NK-92 (cell line): ENCODE results near the gene FNBP1L.
"Not testable (repeated sequence)": the region's sequence is repeated elsewhere in the genome, so short reads cannot be mapped to it uniquely, and the experiment has no call there.

Experiments used
- DNase-seq: peaks from one replicate; lab custom pipeline; 2025; ENCODE audit not compliant: unreplicated experiment; lab: John Stamatoyannopoulos, UW

Gene FNBP1L

DNA sequence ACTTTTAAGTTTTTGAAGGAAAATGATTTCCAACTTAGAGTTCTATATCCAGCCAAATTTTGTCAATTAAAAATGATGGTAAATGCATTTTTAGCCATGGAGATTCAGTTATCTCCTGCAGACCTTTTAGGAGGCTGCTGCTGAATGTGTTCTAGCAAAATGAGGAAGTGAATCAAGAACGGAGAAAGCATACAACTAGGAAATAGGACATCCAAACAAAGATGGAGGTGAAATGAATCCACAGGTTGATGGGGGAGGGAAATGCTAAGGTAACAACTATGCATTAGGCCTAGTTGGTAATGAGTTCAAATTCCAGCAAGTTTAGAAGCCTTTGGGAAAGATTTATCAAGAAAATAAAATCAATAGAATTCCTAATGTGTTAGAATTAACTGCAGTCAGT lies 80.5 kb downstream of the FNBP1L start:
- no peak for DNase-seq

DNA sequence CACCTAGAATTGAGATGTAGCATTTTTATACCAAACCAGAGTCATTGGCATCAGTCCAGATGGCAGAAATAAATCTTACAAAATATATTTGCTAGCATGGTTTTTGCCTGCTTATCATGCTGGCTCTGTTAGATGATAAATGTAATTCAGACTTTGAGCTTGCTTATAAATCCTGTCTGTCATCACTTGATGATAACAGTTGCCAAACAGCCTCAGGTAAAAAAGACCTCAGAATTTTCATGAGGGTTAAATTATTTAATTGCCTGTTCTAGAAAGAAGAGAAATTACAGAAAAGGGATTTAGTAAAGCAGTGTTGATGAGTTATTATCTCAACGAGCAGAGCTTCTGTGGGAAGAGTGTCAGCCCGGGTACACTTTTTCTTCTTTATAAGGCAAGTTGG lies 83.3 kb downstream of the FNBP1L start:
- DNase-seq, result no peak

DNA sequence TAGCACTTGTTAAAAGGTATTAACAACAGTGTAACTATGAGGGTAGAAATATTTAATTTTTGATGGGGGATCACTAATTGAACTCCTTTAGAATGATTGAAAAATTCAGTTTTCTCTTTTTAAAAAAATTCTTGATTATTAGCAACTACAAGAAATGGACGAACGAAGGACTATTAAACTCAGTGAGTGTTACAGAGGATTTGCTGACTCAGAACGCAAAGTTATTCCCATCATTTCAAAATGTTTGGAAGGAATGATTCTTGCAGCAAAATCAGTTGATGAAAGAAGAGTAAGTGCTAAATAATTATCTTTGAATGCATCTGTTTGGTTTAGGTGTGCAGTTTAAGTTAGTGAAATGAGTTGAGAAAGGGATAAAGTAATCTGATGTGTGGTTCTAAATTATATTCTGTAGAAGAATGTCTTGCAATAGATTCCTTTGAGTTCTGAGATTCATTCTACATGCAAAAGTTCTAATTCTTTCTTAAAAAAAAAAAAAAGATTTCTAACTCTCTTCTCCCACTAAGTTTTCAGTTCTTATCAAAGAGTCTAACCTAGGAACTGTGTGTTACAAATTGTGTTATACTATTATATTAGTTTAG lies 85.0 kb downstream of the FNBP1L start:
- DNase-seq, result no peak

DNA sequence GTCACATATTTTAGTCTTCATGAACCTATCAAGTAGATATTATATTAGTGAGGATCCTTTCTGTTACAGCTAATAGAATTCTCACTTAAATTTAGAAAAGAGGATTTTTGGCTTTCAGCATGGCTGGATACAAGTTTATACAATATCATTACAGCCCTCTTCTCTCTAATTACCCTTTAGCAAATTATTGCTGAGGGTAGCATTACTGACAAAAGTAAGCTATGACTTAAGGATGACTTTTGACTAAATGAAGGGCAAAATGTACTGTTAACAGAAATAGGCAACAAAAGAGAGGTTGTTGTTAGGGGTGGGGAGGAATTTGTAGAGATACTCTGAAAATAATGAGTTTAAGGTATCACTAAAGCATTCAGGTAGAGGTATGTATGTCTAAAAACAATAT lies 85.8 kb downstream of the FNBP1L start:
- DNase-seq, result no peak

DNA sequence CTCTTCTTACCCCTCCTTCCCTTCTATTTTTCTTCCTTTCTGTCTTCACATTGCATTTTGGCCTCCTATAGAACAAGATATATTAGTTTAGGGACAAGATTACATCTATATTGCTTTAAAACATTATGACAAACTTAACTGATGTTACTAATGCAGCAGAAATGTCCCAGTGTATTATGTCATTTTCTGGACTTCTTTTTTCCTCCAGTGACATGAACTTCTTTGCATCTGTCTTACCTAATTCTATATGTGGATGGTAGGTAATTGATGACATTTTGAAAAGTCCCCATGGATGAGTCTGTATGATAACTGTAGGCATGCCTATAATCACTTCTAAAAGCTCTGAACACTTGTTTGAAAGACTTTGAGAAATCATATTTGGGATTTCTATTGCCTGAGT lies 89.5 kb downstream of the FNBP1L start:
- DNase-seq, result no peak

DNA sequence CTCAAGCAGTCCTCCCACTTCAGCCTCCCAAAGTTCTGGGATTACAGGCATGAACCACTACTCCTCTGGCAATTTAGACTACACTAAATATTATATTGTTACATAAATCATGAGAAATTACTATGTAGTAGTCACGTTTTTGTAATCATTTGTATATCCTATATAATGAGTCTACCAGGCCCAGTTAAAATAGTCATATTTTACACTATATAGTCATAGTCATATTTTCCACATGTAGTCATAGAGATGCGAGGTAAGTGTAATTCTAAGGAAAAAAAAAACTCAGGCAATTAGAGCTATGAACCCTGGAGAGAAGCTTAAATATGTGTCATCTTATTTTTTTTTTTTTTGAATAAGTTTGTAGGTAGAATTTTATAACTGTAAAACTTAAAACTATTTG lies 90.0 kb downstream of the FNBP1L start:
- no peak for DNase-seq

DNA sequence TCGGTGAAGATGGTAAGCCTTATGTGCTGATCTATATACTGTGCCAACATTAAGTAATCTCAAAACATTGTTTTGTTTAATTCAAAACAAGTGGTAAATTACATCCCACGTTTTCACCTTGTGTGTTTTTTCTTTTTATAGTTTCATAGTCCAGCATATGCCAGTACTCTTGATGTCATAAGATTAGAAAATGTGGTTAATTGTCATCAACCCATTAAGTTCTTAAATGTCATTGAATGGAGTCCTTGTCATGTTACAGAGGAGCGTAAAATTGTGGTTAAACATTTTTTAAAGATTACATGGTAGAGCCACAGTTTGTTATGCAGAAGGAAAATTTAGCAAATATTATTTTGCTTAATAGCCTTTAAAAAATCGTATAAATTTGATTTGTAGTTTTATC lies 93.1 kb downstream of the FNBP1L start:
- DNase-seq, result no peak

DNA sequence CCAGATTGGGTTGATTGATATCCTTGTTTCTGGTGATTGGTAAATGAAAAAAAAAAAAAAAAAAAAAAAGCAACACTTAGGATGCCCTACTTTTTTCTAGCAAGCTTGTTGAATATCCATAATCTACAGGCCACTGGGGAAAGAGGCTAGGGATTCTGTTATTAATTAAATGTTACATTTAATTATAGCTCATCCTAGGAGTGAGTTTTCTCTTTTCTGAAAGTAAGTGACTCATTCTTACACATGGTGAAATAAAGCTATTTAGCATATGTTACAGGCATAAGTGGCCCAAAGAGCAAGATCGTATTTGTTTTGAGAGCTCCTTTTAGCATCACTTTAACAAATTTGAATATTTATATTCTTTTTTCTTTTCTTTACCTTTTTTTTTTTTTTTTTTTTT lies 94.5 kb downstream of the FNBP1L start:
- DNase-seq, result no peak

DNA sequence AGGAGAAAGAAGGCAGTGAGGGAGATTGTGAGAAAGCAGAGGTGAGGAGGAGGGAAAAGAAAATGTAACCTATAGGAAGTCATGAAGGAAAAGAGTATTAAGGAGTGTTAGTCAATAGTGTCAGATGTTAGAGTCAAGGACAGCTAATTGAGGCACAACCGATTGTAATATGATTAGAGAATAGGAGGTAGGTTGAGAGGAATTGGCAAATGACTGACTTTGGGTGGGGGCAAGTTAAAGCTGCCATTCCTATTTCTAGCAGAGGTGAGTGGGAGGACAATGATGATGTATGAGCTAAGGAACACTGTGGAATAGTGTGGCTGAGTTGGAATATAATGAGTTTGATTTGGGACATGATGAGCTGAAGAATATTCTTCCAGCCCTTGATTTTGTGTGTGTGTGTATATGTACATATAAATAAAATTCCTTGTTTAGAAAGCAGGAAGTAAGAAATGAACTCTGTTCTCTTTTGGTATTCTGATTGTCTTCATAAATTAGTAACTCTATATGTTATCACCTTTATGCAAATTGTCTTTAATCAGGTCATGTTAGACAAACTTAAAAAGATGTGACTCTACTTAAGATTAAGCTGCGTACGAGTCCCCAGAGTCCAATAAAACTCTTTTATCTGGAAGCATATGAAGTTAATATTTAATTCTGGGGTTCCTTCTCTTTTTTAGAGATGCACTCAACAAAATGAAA lies 98.4 kb downstream of the FNBP1L start:
- DNase-seq, result no peak

DNA sequence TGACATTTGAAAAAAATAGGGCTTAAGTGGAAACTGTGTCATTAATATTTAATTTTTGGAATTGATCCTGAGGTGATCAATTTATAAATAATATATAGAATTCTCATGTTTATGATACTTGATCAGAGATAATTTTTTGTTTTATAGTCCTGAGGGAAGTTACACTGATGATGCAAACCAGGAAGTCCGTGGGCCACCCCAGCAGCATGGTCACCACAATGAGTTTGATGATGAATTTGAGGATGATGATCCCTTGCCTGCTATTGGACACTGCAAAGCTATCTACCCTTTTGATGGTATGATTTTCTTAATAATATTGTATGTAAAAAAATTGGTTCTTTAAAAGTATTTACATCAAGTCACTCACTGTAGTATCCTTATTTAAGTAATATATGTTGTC lies 101.2 kb downstream of the FNBP1L start:
- no peak for DNase-seq

DNA sequence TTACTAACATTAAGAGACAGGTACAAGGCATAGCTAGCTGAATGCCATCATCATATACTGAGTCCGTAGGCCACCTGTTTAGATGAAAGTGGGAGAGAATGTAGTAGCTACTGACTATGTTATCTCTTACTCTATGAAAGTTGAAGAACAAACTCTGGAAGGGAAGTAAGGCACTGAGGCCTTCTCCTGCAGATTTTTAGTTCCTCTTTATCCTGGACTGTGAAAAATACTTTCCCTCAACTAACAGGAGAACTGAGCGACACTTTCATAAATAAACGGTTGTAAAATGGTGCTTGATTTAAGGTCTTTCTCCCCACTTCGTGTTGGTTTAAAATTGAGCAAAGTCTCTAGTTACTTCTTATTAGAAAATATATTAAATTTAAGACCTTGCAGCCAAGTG lies 101.9 kb downstream of the FNBP1L start:
- no peak for DNase-seq

DNA sequence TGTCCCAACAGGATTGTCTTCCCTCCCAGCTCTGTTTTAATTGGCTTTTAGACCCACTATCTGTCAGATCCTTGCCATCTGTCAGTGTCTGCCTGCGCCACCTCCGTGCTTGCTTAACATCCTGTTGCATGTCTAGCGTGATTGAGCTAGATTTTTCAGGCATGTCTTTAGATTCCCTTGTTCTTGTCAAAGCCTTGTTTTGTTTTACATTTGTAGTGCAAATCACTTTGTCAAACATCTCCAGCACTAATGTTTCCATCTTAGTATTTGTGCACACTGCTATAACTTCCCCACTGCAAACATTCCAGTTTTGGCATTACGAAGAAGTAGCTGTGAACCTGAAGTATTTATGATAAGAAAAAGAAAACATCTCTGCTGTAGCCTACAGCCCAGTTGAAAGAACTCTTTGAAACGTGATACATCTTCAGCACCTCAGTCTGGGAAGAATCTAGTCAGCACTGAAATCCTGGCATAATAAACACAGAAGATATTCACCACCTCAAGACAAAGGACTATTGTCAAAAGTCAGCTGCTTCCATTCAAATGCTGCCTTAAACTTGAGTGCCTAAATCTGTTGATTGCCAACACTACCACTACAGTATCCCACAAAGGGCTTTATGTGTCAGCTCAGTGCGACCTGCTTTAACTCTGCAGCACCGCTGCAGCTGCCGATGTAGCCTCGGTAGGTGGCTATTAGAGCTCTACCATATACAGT lies 105.0 kb downstream of the FNBP1L start:
- no peak for DNase-seq

DNA sequence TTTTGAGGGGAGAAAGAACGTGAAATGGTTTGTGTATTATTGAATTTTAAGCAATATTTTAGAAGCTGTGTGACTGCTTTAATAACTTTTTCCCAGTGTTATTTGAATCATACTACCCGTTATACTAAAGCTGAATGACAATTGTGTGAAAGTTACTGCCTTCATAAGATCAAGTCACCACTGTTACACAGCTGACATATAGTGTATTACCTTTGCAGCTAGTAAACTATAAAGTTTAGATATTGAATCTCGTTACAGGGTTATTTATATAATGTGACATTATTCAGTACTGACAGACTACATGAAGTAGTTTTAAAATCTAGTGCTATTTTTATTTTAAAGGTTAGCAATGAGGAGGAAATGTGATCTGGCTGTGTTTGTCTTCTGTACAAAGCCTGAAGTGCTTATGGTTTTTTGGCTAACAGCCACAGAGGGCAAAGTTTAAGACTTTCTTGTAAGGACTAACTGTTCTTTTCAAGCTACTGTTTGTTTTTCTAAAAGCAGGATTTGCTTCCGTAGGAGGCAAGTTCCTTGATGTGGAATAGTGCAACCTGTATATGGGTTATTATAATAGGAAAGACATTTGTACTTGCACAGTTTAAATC lies 106.1 kb downstream of the FNBP1L start:
- not testable (repeated sequence) for DNase-seq

DNA sequence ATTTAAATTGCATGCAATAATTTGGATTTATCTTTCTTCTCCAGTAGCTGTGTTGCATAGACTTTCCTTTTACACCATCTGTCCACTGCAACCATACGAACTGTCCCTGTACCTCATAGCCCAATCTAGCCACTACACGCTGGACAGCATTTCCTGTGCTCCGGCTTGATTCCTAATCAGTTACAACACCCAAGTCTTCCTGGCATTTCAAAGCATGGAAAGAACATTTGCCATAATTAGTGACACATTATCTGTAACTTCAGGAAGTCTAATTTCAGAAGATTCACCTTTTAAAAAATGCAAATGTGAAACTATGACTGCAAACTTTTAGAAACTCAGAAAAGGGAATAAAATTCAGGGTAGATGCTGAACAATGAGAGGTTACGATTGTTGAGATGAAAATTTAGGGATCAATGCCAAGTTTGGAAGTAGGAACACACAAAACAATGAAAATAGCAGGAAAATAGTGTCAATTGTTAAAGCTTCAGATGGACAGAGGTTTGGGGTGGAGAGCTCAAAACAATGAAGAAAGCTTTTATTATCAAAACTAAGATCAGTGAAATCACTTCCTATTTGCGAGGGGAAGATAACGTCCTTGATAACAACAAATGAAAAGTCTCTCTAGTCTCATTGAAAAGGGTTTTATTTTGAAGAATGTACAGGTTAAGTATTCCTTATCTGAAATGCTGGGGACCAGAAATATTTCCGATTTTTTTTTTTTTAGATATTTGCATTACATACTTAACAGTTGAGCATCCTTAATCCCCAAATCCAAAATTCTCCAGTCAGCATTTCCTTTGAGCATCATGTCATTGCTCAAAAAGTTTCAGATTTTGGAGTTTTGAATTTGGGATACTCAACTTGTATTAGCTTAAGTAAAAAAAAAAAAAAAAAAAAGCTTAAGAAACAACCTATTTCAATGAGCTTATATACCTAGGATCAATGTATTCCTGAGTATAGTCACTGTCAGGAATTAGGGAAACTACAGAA lies 107.3 kb downstream of the FNBP1L start:
- no peak for DNase-seq

DNA sequence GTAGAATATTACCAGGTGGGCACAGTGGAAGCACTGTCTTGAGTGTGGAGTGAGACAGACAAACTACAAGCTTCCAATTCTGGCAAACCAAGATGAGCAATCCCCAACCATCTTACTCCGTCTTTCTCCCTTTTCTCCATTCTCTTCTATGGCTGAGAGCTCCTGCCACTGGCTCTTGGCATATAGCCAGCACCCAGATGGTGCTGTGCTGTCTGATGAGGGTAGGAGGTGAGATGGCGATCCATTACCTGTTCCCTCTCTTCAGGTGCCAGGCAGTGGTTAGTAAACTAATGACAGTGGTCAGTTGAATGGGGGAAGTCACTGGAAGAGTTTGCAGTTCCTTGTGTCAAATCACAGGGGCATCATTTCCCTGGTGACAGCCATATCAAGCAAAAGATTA lies 108.4 kb downstream of the FNBP1L start:
- no peak for DNase-seq

DNA sequence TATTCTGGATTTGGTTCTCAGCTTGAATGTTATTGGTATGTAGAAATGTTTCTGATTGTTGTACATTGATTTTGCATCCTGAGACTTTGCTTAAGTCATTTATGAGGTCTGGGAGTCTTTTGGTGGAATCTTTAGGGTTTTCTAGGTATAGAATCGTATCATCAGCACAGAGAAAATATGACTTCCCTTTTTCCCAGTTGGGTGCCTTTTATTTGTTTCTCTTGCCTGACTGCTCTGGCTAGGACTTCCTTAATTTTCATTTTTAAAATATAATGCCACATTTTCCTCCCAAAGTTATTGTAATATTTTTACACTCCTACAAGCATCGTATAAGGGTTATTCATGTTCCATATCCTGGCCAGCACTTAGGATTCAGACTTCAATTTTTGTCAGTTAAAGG lies 111.1 kb downstream of the FNBP1L start:
- no peak for DNase-seq

DNA sequence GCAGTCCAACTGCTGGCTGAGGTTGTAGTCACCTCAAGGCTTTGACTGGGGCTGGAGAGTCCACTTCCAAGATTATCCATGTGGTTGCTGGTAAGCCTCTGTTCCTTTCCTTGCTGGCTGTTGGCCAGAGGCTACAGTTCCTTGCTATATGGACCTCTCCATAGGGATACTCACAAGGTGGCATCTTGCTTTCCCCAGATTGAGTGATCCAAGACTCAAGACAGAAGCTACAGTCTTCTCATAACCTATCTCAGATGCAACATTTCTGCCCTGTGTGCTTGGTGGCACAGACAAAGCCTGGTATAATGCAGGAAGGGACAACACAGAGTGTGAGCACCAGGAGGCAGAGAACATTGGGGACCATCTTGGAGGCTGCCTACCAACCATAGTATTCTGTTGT lies 111.8 kb downstream of the FNBP1L start:
- no peak for DNase-seq

DNA sequence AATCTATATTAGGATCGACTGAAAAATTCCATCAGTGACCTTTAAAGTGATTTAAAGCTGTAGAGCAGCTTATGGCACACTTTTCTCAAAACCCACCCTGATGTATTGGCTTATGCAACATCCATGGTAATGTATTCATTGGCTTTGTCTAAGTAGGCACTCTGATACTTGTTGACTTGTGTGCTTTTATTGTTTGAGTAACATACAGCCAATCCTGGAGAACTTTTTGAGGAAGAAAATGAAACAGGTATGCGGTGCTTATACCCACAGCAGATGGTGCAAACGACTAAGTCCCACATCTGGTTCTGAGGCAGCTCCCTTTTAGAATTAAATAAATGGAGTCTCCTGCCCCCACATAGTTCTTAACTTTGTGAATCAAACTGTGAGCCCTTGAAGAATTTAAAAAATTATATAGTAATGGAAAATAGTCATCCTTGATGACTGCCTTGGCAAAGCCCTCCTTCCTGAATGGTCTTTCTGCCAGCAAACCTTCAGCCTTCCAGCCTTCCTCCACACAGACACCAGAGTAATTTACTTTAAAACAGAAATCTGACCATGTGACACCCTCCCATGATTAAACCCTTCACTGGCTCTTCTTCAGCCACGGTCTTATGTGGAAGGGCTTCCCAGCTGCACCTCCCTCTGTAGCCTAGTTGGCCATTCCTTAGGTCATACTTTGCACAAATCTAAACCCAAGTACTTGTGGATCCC lies 117.7 kb downstream of the FNBP1L start:
- DNase-seq, result no peak

DNA sequence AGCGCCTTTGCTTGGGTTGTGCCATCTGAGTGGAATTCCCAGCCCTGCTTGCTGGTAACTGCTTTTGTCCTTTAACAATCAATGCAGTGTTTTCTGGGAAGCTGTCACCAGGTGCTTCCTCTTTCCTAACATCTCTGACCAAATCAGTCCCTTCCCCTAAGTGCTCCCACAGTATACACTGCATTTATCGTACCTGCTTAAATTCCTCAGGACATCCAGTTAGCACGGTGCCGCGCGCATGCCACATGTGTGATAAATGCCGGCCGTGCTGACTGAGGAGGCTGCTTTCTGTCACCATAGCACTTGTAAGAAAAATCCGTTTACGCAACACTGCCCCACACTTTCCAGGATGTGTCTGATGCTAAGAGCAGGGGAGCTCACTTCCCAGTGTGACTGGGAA lies 118.3 kb downstream of the FNBP1L start:
- DNase-seq, result no peak

DNA sequence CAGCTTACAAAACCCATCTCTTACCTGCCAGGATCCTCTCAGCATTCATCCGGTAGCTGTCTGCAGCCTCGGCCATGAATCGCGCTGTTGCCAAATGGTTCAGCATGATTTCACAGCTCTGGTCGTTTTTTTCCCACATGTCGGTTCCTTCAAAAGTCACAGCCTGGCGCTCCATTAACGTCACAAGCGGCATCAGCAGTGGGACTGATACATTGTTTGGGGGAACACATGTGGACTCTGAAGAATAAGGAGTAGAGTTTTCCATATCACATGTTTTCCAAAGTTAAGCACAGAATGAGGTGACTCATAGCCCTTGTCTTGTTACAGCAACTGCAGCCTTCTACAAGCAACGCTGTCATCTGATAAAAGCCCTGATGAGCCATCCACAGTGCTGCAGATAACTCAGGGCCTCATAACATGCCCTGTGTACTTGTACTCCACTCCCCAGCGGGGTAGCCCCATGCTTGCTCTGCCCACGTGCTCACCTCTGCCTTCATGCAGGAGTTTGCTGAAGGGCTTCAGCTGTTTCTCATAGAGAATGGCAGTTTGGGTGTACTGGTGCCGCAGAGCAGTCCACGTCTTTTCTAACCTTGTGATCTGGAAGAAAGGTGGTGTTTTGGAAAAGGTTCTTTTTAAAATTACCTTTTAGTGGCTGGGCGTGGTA lies 119.5 kb downstream of the FNBP1L start:
- DNase-seq, result no peak
